BJ (cell line): ENCODE data around the gene TREML2. TPM values are rescaled to one million over a fixed set of nuclear protein-coding genes. Genes with fewer than 3 reads are reported as not detected.
"Not testable (repeated sequence)": the region's sequence is repeated elsewhere in the genome, so short reads cannot be mapped to it uniquely, and the experiment has no call there.

Experiments used
- CTCF ChIA-PET: fragments of 350-600 bp; formaldehyde crosslinking; extraction: SDS; loops from one replicate; lab custom pipeline; 2021; ENCODE audit warnings: antibody characterized with exemption, inconsistent platforms; lab: Yijun Ruan, JAX
- POLR2A ChIA-PET: fragments of 300-600 bp; sonication (Branson Sonifier 250); formaldehyde crosslinking; extraction: SDS; loops from one replicate; lab custom pipeline; 2021; ENCODE audit warnings: antibody characterized with exemption; lab: Charles Lee
- DNase-seq: peaks from one replicate; pipeline ENCODE4 v3.0.0-alpha.2; 2011; ENCODE audit warnings: low read depth
- H3K27me3 ChIP-seq: 2 replicates; pipeline ENCODE4 v1.6.0; 2011; ENCODE audit warnings: low read length; ENCODE audit not compliant: control insufficient read depth, insufficient read depth
- H3K36me3 ChIP-seq: 2 replicates; pipeline ENCODE4 v1.5.1; 2011; ENCODE audit warnings: low read length; ENCODE audit not compliant: control insufficient read depth, insufficient read depth
- H3K4me3 ChIP-seq: 2 replicates; pipeline ENCODE4 v1.5.1; 2011; ENCODE audit warnings: low read depth, mild to moderate bottlenecking, control low read depth, low read length
- polyA minus RNA-seq: library from RNA; depleted of rRNA, polyadenylated mRNA; stranded (reverse); fragments of >200 nt; gene quantifications from 2 replicates; pipeline ENCODE4 v1.2.3, GENCODE V29; 2011; rRNA and poly(A)+ RNA removed
- polyA plus RNA-seq: library from polyadenylated mRNA; depleted of rRNA; stranded (reverse); fragments of >200 nt; gene quantifications from 2 replicates; pipeline ENCODE4 v1.2.3, GENCODE V29; 2011; rRNA removed
- TF ChIP-seq, protein P1 (sequence below): IDR thresholded peaks from 2 replicates; pipeline ENCODE4 v1.5.1; 2011; ENCODE audit warnings: low read depth, mild to moderate bottlenecking, control low read depth, inconsistent platforms, low read length, moderate library complexity; ENCODE audit not compliant: insufficient read depth

Gene TREML2, protein sequence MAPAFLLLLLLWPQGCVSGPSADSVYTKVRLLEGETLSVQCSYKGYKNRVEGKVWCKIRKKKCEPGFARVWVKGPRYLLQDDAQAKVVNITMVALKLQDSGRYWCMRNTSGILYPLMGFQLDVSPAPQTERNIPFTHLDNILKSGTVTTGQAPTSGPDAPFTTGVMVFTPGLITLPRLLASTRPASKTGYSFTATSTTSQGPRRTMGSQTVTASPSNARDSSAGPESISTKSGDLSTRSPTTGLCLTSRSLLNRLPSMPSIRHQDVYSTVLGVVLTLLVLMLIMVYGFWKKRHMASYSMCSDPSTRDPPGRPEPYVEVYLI
- polyA plus RNA-seq (not detected in 2 replicates), polyA minus RNA-seq (not detected in 2 replicates)

DNA sequence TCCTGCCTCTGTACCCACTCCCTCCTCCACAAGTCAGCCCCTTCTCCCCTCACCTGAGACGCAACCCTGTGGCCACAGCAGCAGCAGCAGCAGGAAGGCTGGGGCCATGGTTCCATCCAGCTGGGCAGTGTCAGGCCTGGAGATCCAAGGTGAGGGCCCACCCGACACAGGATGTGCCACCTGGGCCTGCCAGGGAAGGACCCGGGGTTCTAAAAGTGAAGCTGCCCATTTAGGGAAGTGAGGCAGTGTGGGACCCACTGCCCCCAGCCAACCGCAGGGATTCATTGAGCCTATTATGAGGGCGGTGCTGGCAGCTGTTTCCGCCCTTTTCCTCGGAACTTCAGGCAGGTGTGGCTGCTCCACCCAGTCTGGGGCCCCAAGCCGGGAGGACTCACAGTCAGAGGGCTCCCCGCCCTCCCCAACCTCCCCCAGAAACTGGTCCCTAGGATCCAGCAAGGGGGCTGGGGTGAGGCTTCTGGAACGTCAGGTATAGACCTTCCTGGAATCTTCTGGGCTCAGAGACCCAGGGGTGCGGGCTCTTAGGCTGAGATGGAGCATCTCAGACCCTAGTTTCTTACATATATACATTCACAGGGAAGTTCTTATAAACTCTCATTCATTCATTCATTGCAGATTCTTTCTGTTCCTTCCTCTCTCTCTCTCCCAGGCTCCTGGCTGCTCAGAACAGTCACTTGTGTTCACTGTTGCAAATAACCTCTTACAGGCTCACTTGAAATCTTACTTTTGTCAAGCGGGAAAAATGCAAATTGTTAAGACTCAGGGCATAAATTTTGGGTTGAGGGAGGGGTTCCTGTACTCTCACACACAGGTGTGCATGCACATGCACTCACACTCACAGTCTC, at the start of gene TREML2:
Gene TREML2, minus strand, starts transcription at position 249 of the 863 bp plus-strand sequence. Its CDS starts 141 bp downstream, at position 108.
- TF ChIP-seq, protein P1, sequence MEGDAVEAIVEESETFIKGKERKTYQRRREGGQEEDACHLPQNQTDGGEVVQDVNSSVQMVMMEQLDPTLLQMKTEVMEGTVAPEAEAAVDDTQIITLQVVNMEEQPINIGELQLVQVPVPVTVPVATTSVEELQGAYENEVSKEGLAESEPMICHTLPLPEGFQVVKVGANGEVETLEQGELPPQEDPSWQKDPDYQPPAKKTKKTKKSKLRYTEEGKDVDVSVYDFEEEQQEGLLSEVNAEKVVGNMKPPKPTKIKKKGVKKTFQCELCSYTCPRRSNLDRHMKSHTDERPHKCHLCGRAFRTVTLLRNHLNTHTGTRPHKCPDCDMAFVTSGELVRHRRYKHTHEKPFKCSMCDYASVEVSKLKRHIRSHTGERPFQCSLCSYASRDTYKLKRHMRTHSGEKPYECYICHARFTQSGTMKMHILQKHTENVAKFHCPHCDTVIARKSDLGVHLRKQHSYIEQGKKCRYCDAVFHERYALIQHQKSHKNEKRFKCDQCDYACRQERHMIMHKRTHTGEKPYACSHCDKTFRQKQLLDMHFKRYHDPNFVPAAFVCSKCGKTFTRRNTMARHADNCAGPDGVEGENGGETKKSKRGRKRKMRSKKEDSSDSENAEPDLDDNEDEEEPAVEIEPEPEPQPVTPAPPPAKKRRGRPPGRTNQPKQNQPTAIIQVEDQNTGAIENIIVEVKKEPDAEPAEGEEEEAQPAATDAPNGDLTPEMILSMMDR = no peak
- Histone ChIP-seq H3K36me3 (no peaks in the 10 kb centered on the region), H3K27me3 (peaks cover 5% of the 10 kb centered on the region; the same call in 1 of the 2 replicates), H3K4me3 (no peak within 1 kb of the TSS)
- POLR2A ChIA-PET = no interaction called here
- DNase-seq = no peak
- CTCF ChIA-PET = interaction anchor here (0.5 to 1.4 kb wide), 3 partner anchors 13 to 614 kb away, joined by 3 read pairs; no protein-coding TSS in a partner anchor

DNA sequence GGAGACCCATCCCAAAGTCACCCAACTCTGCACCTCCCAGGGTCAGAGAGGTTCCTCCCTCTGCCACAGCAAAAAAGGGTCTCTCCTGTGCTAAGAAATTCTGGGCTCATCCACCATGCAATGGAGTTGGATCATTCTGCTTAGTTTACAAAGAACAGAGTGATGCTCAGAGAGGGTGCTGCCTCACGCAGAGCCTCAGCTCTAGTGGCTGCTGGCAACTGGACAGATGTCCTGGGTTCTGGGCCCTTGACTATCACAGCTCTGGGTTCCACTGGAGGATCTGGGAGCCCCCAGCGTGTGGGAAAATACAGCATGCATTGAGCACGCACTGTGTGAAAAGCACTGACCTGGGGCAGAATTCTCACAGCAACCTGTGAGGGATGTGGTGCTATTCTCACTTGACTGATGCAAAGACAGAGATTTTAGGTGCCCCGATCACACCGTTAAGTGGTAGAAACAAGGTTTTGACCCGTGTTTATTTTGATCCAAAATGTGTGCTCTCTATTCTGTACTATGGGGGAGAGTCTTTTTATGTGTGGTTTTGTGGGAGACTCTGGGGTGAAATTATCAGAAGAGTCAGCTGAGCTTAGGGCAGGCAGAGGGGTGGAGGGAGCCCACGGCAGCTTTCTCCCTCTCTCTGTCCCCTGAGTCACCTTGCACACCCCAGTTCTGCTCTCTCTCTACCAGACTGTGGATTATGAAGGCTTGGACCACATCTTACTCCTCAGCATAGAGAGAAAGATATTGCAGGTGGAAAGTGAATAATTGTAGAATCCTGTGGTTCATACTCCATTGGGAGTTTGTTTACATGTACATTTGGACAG, 47.1 kb upstream of the TREML2 start:
- ChIA-PET POLR2A (no interaction called here), CTCF (interaction anchor here (0.9 kb wide), 1 partner anchor 10 kb away, joined by 3 read pairs; no protein-coding TSS in a partner anchor)
- Histone ChIP-seq H3K36me3 (no peaks in the 10 kb centered on the region), H3K4me3 (no peak overlapping the region), H3K27me3 (no peaks in the 10 kb centered on the region)
- no peak for DNase-seq
- TF ChIP-seq, protein P1 = no peak

DNA sequence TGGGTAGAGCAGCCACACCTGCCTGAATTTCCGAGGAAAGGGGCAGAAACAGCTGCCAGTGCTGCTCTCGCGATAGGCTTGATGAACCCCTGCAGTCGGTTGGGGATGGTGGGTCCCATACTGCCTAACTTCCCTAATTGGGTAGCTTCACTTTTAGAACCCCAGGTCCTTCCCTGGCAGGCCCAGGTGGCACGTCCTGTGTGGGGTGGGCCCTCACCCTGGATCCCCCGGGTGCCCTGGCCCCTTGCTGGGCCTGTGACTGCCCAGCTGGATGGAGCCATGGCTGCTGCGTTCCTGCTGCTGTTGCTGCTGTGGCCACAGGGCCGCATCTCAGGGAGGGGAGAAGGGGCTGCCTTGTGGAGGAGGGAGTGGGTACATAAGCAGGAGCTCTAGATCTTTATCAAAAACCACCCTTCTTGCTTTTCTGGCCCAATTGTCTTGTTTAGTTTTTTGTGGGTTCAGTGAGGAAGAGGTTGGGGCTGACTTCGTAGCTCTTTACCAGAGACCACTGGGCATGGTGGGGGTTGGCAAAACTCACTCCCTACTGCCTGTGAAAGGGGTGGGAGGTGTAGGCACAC, 46.4 kb upstream of the TREML2 start:
- no peak overlapping the region for H3K4me3 ChIP-seq
- POLR2A ChIA-PET = no interaction called here
- TF ChIP-seq, protein P1 = no peak
- no peaks in the 10 kb centered on the region for H3K27me3 ChIP-seq
- H3K36me3 ChIP-seq = no peaks in the 10 kb centered on the region
- DNase-seq = no peak
- CTCF ChIA-PET = interaction anchor here (0.9 kb wide), 1 partner anchor 10 kb away, joined by 3 read pairs; no protein-coding TSS in a partner anchor

DNA sequence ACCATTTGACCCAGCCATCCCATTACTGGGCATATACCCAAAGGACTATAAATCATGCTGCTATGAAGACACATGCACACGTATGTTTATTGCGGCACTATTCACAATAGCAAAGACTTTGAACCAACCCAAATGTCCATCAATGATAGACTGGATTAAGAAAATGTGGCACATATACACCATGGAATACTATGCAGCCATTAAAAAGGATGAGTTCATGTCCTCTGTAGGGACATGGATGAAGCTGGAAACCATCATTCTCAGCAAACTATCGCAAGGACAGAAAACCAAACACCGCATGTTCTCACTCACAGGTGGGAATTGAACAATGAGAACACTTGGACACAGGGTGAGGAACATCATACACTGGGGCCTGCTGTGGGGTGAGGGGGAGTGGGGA, 45.6 kb upstream of the TREML2 start:
- POLR2A ChIA-PET, H3K4me3 ChIP-seq, H3K36me3 ChIP-seq, H3K27me3 ChIP-seq, CTCF ChIA-PET, DNase-seq: not testable (repeated sequence)
